ENCODE data around the gene BEGAIN.

Gene BEGAIN

GRCh38 chr14:100587086-100587762 is at the start of gene BEGAIN:
Gene BEGAIN, minus strand, starts transcription at chr14:100587417. Its CDS starts 127 bp downstream, at chr14:100587290.
- no peak for DNase-seq

GRCh38 chr14:100636559-100636958 is 49.3 kb upstream of the BEGAIN start:
- DNase-seq = no peak

DNA sequence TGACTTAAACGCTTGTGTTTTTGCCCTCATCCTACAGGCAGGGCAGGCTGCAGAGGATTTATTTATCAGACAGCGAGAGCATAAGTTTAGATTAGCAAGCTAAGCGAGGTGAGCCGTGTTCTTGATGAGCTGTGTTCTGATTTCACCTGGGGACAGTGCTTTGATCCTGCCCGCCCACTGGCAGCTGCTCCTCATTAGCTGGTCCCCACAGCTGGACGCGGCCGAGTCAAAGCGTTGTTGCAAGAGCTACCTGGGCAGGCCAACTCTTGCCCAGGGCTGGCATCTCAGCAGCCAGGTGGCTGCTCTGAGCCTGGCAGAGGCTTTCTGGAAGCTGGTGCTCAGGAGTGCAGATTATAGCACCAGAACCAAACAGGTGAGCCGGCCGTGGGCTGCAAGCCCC is 46.8 kb upstream of the BEGAIN start:
- no peak for DNase-seq

GRCh38 chr14:100633406-100633805 is 46.2 kb upstream of the BEGAIN start:
- DNase-seq = no peak

GRCh38 chr14:100629696-100630095 is 42.5 kb upstream of the BEGAIN start:
- DNase-seq = no peak

GRCh38 chr14:100629098-100629497 is 41.9 kb upstream of the BEGAIN start:
- DNase-seq = no peak

DNA sequence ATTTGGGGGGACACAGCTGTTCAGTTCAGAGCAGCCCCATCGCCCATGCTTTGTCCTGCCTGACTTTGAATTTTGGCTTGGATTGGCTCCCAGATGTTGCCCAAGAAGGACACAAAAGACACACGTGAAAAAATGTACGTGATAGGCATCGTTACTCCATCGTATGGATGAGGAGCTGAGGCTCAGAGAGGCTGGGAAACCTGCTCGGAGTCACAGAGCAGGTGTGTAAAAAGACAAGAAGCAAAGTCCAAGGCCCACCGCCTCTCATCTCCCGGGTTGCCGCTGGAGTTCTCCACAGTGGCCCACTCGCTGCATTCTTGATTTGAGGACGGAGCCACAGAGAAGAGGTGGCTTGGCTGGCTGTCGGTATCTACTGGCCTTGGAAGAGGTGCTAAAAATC is 41.0 kb upstream of the BEGAIN start:
- no peak for DNase-seq

DNA sequence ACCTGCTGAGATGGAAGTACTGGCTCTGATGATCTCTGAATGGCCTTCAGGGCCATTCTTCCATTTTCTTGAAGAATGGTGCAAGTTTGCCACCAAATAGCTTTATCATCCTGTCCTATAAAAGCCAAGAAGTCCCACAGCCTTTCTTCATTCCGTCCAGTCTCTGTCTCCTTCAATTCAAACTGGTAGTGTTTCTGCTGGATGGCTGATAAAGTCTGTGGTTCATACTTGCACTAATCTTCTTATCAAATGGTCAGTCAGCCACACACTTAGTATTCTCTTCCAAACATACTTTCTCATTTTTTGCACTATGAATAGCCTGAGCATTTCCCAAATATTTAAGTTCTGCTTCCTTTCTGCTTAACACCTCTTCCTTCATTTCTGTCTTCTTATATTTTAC is 39.4 kb upstream of the BEGAIN start:
- no peak for DNase-seq

DNA sequence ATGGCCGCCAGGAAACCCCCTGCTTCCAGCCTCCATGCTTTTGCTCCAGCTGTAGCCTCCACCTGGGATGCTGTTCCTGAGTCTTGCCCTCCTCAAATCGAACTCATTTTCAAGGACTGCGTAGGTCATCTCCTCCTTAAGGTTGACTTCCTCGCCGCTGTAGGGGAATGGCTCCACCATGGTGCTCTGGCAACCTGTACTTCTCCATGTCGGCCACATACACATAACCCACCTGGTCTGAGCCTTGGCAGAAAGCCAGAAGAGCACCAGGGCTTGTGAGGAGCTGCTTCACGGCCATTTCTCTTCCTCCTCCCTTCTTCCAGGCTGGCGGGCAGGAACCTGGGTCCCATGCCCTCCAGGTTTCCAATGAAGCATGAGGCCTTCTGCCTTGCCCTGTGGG is 36.7 kb upstream of the BEGAIN start:
- DNase-seq = no peak

DNA sequence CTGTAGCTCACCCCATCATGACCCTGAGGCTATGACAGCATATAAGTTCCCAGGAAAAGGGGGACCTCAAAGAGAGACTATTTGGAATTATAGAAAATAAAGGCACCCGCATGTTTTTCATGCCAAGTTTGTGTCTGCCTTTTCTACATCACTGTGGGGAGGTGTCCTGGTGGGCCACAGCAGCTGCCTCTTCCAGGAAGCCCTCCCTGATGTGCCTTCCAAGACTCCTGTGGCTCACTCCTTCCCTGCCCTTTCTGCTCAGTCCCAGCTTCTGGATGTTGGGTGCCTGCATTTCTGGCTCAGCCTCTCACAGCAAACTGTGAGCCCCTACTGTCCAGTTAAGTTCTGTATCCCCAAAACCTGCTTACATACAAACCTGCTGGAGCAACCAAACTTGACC is 36.3 kb upstream of the BEGAIN start:
- no peak for DNase-seq

GRCh38 chr14:100622708-100623485 is 35.7 kb upstream of the BEGAIN start:
- DNase-seq = no peak

DNA sequence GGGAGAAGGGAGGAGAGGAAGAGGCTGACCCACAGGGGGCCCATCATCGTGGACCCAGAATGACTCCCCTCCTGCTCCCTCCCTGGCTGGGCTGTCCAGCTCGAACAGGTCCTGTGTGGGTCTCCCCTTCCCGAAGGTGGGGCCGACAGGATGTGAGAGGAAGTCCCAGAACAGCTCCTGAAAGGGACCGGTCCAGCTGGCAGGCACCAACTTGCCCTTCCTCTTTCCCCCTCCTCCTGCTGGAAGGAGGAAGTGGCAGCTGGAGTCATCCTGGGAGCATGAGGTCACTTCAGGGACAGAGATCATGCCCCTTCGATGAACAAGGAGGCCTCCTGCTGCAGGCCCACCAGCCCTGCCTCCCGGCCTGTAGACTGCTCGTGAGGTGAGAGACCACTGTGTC is 35.0 kb upstream of the BEGAIN start:
- peak; percentile 3 for DNase-seq

DNA sequence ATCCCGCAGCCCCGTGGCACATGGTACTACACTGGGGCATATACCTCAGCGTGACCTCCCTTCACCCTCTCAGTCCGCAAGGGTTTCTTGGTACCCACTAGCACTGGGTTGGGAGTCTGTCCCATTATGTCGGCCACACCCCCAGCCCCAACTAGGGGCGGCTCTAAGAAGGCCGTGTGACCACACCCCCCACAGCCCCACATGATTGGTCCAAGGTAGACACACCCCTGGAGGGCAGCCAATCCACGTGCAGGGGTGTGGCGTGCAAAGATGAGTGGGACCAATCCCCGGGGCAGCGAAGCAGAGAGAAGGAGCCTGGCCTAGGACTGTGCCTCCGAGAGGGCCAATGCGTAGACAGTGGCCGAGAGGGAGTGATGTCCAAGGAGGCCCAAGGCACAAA is 34.6 kb upstream of the BEGAIN start:
- DNase-seq = no peak

DNA sequence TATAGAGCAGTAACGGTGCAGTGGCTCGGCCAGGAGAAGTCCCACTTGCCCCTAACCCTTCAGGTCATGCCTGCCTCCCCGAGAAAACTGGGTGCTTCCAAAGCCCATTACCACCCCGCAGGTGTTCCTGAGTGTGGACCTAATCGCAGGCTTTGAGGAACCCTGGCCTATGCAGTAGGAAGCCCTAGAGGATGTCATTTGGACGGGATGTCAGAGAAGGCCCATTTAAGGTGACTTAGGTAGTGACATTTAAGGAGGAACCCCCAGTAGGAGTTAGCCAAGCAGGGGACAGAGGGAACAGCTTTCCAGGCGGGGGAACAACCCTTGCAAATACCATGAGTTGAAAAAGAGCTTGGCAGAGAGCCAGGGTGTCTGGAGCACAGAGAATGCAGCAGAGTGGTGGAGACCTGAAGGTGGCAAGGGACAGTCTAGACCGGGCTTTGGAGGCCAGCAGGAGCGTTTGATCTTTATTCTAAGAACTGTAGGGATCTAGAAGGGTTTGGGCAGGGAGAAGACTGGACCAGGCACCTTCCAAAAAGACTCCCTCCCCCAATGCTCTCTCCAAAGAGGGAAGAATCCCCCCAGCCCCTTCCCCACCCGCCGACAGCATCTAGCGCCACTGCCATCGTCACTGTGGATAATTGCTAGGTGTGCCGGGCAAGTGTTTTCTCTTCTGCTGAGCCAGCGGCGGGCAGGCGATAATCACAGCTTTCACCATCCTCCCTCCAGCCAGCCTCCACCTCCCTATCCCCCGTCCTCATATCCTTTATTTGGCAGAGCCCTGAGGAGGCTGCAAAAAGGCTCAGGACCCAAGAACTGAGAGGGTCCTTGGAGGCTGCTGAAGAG is 33.3 kb upstream of the BEGAIN start:
- no peak for DNase-seq

DNA sequence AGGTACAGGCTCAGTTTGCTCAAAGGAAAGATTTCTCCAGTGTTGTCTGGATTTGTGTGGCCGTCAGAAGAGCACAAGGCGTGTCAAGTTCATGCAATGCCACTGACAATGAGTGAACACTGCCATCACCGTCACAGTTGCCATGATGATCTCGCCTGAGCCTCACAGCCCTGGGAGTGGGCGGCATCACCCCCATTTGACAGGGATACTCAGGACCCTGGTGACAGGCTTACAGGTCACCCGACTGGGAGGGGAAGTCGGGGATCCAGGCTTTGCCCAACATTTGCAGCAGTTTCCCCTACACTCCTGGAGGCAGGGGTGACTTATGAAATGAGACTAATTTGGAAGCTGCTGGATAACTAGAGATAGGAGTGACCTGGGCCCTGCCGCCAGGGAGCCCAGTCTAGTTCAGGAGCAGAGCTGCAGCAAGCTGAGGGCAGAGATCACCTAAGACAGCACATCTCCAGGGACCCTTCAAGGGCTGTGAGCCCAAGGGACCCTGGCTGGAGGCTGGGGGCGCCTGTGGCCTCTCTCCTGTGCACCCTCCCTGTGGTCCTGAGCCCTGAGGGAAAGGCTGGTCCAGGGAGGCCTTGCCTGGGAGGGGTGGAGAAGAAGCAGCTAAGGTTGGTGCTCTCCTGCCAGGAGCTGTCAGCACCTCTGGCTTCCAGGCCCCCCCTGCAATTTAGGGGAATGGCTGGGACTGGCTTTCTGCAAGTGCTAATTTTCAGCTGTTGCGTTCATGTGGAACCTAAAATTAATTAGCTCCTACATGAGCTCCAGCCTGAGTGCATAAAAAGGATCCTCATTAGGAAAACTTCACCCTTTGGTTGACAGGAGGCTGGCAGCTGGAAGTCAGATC is 32.4 kb upstream of the BEGAIN start:
- no peak for DNase-seq

DNA sequence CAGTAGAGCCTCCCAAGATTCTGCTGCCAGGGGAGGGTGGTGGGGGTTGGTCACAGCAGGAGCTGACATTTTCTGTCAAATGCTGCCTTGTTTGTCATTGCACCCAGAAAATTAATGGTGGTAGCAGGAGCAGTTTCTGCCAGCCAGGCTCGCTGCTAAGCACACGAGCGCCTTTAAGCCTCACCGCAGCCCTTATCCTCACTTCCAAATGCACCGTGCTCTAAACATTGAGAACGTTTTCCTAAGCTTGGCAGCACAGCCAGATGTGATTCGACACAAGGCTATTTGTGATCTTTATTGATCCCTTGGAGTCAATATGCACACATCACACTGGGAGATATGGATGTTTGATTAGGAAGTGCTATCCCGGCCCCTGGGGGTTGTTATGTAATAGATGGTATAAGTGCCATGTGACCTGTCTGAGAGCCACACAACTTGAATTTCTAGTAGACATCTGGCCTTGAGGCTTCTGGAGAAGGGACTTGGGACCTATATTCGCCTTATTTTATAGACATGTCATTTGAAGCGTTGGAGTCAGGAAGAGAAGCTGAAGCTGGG is 31.6 kb upstream of the BEGAIN start:
- DNase-seq = no peak

DNA sequence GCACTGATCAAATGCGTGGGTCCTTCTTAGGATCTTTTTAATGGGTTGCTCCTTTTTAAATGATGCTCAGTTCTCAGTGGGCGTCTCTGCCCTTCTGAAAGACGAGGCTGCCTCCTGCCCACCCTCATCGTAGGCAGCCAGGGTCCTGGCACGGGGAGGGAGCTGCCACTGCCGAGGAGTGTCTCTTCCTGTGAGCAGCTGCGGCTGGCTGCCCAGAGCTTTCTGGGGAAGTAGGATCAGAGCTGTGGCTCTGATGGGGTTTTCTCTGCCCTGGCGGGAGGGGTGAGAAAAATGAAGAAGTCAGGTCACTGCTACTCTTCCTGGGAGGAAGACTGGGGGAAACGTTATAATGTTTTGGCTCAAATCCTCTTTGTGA is 31.1 kb upstream of the BEGAIN start:
- DNase-seq = no peak

DNA sequence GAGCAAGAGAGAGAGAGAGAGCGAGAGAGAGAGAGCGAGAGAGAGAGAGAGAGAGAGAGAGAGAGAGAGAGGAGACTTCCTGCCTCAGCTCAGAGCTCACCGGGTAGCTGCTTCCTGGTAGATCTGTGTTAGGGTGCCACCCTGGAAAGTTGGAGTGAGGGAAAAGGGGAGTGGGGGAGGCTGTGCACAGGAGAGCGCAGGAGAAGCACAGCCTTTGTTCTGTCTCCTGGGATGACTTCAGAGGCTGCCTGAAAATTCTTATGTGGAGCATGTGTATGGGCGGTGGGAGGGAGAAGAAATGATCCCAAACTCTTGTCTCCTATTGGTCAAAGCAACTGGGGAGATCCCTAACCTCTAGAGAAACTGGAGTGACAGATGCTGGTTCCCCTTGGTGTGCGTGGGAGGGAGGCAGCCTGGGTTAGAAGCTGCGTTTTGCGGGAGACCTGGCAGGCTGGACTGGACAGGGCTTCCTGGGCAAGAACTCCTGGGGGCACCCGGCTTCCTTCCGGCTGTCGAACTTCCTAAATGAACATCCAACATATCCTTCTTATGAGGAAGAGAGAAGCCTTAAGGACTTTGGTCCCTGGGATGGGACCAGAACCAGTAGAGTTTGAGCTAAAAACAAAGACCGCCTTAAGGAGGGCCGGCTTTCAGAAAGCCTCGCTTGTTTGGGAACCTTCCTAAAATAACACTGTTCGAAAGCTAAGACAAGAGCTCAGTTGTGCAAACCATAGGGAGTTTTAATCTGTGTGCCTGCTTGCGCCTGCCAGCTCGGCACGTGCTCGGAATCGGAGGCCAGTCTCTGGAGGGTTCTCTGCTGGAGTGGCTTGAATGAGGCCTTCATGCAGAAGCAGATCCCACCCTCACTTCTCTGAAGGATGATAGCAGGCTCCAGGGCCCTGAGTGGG is 30.4 kb upstream of the BEGAIN start:
- peak; percentile 2 for DNase-seq

GRCh38 chr14:100616854-100617409 is 29.7 kb upstream of the BEGAIN start:
- no peak for DNase-seq

DNA sequence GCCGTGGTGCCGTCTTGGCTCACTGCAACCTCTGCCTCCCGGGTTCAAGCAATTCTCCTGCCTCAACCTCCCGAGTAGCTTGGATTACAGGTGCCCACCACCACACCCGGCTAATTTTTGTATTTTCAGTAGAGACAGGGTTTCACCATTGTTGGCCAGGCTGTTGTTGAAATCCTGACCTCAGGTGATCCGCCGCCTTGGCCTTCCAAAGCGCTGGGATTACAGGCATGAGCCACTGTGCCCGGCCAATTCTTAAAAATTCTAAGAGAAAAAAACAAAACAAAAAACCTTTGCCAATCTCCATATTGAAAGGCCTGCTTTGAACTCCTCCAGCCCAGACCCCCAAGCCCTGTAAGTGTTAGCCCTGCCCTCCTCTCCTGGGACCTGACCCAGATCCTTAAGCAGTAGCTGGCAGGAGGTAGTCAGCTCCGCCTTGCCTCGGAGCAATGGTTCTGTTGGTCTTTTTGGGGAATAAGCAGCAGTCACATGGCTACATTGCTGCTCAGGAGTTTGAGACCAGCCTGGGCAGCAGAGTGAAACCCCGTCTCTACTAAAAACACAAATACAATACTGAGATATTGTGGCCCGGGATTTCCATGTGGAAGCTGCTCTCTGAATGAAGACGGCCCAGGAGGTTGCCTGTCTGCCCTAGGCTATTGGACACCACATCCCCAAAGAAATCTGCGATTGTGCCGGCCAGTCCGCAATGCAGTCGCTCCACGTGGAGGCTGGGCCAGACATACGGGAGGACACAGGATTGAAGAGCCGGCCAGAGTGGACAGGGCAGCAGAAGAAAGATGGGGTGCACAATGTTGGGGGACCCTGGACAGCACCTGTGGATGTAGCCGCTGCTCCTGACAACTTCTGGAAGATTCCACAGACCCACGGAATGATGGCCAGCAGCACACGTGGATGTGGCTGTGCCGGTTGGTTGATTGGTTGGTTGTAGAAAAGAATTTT is 28.8 kb upstream of the BEGAIN start:
- no peak for DNase-seq

Data from DMS153 (cell line).